ENCODE results near the gene WDFY4.

WDFY4 gene

DNA sequence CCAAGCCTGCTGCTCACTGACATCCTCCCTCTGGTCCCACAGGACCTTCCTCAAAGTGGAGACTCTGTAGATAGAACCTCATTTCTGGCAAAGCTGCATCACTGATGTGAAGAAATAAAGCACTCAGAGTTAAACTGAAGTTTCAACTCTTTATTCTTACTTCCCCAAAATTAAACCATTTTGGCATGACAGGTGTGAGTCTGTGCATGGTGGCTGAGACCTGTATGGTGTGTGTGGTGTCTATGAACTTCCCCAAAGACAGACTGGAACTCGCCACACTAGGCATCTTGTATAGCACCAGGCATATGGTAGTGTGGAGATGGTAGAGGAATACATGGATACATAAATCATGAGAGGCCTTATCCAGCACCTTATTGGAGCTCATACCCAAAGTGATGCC lies 6.6 kb upstream of the WDFY4 start:
- Histone ChIP-seq H2AFZ (ENCODE audit: low read depth, low read length, severe bottlenecking) (no peak overlapping the region), H3K4me2 (ENCODE audit: low read depth, low read length, poor library complexity, severe bottlenecking) (peak overlapping the region; percentile 30), H3K9ac (ENCODE audit: low read length) (no peak overlapping the region), H4K20me1 (ENCODE audit: low read depth, low read length) (no peaks in the 10 kb centered on the region), H3K27ac (ENCODE audit: low read depth, low read length) (peak overlapping the region; percentile 71), H3F3A (ENCODE audit: insufficient read depth) (peaks cover 47% of the 10 kb centered on the region), H3K4me3 (ENCODE audit: insufficient read depth, low read length, poor library complexity, severe bottlenecking) (no peak overlapping the region), H3K79me2 (ENCODE audit: insufficient read depth, low read length) (no peaks in the 10 kb centered on the region), H3K36me3 (ENCODE audit: low read length) (peaks cover 3% of the 10 kb centered on the region), H3K27me3 (ENCODE audit: low read length) (no peaks in the 10 kb centered on the region), H3K9me2 (replicated peaks; ENCODE audit: insufficient read depth, low read length) (no peaks in the 10 kb centered on the region), H3K9me3 (ENCODE audit: insufficient read depth, low read length) (peaks cover 8% of the 10 kb centered on the region; the same call in 1 of the 2 replicates)
- TF ChIP-seq EZH2phosphoT487 (conservative IDR thresholded peaks at IDR 0.05; ENCODE audit: low read length): no peak
- TF ChIP-seq, protein P1, sequence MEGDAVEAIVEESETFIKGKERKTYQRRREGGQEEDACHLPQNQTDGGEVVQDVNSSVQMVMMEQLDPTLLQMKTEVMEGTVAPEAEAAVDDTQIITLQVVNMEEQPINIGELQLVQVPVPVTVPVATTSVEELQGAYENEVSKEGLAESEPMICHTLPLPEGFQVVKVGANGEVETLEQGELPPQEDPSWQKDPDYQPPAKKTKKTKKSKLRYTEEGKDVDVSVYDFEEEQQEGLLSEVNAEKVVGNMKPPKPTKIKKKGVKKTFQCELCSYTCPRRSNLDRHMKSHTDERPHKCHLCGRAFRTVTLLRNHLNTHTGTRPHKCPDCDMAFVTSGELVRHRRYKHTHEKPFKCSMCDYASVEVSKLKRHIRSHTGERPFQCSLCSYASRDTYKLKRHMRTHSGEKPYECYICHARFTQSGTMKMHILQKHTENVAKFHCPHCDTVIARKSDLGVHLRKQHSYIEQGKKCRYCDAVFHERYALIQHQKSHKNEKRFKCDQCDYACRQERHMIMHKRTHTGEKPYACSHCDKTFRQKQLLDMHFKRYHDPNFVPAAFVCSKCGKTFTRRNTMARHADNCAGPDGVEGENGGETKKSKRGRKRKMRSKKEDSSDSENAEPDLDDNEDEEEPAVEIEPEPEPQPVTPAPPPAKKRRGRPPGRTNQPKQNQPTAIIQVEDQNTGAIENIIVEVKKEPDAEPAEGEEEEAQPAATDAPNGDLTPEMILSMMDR (IDR thresholded peaks at IDR 0.05; ENCODE audit: insufficient read depth, low read length, poor library complexity, severe bottlenecking): no peak

DNA sequence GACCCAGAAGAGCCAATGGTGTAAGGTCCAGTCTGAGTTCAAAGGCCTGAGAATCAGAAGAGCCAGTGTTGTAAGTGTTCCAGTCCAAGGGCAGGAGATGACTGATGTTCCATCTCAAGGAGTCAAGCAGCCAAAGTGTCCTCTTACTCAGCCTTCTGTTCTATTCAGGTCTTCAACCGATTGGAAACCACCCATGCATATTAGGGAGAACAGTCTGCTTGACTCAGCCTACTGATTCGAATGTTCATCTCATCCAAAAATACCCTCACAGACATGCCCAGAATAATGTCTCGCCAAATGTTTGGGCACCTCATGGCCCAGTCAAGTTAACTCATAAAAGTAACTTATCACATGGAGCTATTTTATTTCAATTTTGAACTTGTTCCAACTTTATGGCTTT lies 2.9 kb upstream of the WDFY4 start:
- peaks cover 13% of the 10 kb centered on the region for H3K79me2 ChIP-seq (ENCODE audit: insufficient read depth, low read length)
- no peak overlapping the region for H2AFZ ChIP-seq (ENCODE audit: low read depth, low read length, severe bottlenecking)
- TF ChIP-seq, protein P1 (IDR thresholded peaks at IDR 0.05; ENCODE audit: insufficient read depth, low read length, poor library complexity, severe bottlenecking): no peak
- no peaks in the 10 kb centered on the region for H3K9me2 ChIP-seq (replicated peaks; ENCODE audit: insufficient read depth, low read length)
- no peaks in the 10 kb centered on the region for H4K20me1 ChIP-seq (ENCODE audit: low read depth, low read length)
- no peak overlapping the region for H3K4me2 ChIP-seq (ENCODE audit: low read depth, low read length, poor library complexity, severe bottlenecking)
- H3K9me3 ChIP-seq (ENCODE audit: insufficient read depth, low read length): peaks cover 8% of the 10 kb centered on the region; the same call in 1 of the 2 replicates
- H3K27me3 ChIP-seq (ENCODE audit: low read length): no peaks in the 10 kb centered on the region
- peaks cover 3% of the 10 kb centered on the region for H3K36me3 ChIP-seq (ENCODE audit: low read length)
- H3K4me3 ChIP-seq (ENCODE audit: insufficient read depth, low read length, poor library complexity, severe bottlenecking): no peak overlapping the region
- H3K9ac ChIP-seq (ENCODE audit: low read length): no peak overlapping the region
- no peak overlapping the region for H3K27ac ChIP-seq (ENCODE audit: low read depth, low read length)
- H3F3A ChIP-seq (ENCODE audit: insufficient read depth): peaks cover 60% of the 10 kb centered on the region

DNA sequence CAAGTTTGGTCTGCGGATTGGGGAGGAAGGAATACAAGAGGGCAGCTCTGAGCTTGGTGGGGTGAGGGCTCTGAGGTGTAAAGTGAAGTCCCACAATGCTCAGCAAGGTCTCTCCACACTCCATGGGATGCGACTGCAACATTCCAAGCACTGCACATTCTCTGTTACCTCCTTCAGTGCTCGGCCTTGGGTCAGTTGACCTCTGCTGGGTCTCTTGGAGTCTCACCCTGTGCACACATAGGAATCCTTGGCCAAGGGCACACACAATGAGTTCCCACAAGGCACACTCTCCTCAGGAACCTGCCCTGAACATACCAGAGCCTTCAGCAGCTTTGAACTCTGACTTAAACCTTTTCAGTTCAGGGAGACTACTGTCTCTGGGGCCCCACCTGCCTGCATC lies 2.4 kb upstream of the WDFY4 start:
- Histone ChIP-seq H3F3A (ENCODE audit: insufficient read depth) (peaks cover 60% of the 10 kb centered on the region), H3K27me3 (ENCODE audit: low read length) (no peaks in the 10 kb centered on the region), H2AFZ (ENCODE audit: low read depth, low read length, severe bottlenecking) (no peak overlapping the region), H3K9me2 (replicated peaks; ENCODE audit: insufficient read depth, low read length) (no peaks in the 10 kb centered on the region), H4K20me1 (ENCODE audit: low read depth, low read length) (no peaks in the 10 kb centered on the region), H3K9me3 (ENCODE audit: insufficient read depth, low read length) (peaks cover 7% of the 10 kb centered on the region; the same call in 1 of the 2 replicates), H3K27ac (ENCODE audit: low read depth, low read length) (0 out of 2 replicates have a peak overlapping the region, but pooled peaks have one; percentile 13), H3K4me2 (ENCODE audit: low read depth, low read length, poor library complexity, severe bottlenecking) (no peak overlapping the region), H3K9ac (ENCODE audit: low read length) (no peak overlapping the region), H3K4me3 (ENCODE audit: insufficient read depth, low read length, poor library complexity, severe bottlenecking) (no peak overlapping the region), H3K79me2 (ENCODE audit: insufficient read depth, low read length) (peaks cover 19% of the 10 kb centered on the region), H3K36me3 (ENCODE audit: low read length) (peaks cover 3% of the 10 kb centered on the region)
- TF ChIP-seq, protein P1 (IDR thresholded peaks at IDR 0.05; ENCODE audit: insufficient read depth, low read length, poor library complexity, severe bottlenecking): no peak
- no peak for TF ChIP-seq EZH2phosphoT487 (conservative IDR thresholded peaks at IDR 0.05; ENCODE audit: low read length)
